Nephron progenitor cell (in vitro differentiated cells): ENCODE data around the gene APLP2.

Experiments used
- DNase-seq: peaks from one replicate; pipeline ENCODE4 v3.0.0; 2021
- H3K27ac Mint-ChIP-seq: 2 replicates; pipeline ENCODE4 v1.8.0; 2021; ENCODE audit warnings: mild to moderate bottlenecking, moderate library complexity, mixed read lengths
- H3K27me3 Mint-ChIP-seq: 2 replicates; pipeline ENCODE4 v1.8.0; 2021; ENCODE audit warnings: mild to moderate bottlenecking, low read depth, mixed read lengths; ENCODE audit not compliant: poor library complexity
- H3K36me3 Mint-ChIP-seq: 2 replicates; pipeline ENCODE4 v1.8.0; 2021; ENCODE audit warnings: low read depth, mixed read lengths
- H3K4me1 Mint-ChIP-seq: 2 replicates; pipeline ENCODE4 v1.8.0; 2021; ENCODE audit warnings: mixed read lengths
- H3K4me3 Mint-ChIP-seq: 2 replicates; pipeline ENCODE4 v1.8.0; 2021; ENCODE audit warnings: mild to moderate bottlenecking, moderate library complexity, mixed read lengths
- H3K9me3 Mint-ChIP-seq: 2 replicates; pipeline ENCODE4 v1.8.0; 2021; ENCODE audit warnings: mild to moderate bottlenecking, moderate library complexity, mixed read lengths
- CTCF ChIP-seq: fragments of 200-600 bp; sonication (generic); IDR thresholded peaks from 2 replicates; pipeline ENCODE4 v1.5.0; 2021; ENCODE audit warnings: antibody characterized with exemption

APLP2 gene

GRCh38 chr11:130094614-130095013 lies 24.9 kb downstream of the APLP2 start:
- no peak for DNase-seq
- peak overlapping the region; percentile 10 for H3K27ac Mint-ChIP-seq
- no peak for TF ChIP-seq CTCF
- peaks cover 15% of the 10 kb centered on the region for H3K4me1 Mint-ChIP-seq
- no peak overlapping the region for H3K4me3 Mint-ChIP-seq
- H3K36me3 Mint-ChIP-seq = peaks cover 47% of the 10 kb centered on the region
- peaks cover 20% of the 10 kb centered on the region for H3K9me3 Mint-ChIP-seq
- H3K27me3 Mint-ChIP-seq = no peaks in the 10 kb centered on the region

GRCh38 chr11:130095326-130095725 lies 25.6 kb downstream of the APLP2 start:
- Mint-ChIP-seq H3K4me1 (peaks cover 15% of the 10 kb centered on the region), H3K36me3 (peaks cover 49% of the 10 kb centered on the region), H3K27ac (peak overlapping the region; percentile 31), H3K9me3 (peaks cover 15% of the 10 kb centered on the region), H3K27me3 (no peaks in the 10 kb centered on the region), H3K4me3 (no peak overlapping the region)
- no peak for DNase-seq
- no peak for TF ChIP-seq CTCF

GRCh38 chr11:130096042-130096441 lies 26.3 kb downstream of the APLP2 start:
- no peak for DNase-seq
- TF ChIP-seq CTCF = no peak
- H3K27me3 Mint-ChIP-seq = no peaks in the 10 kb centered on the region
- H3K36me3 Mint-ChIP-seq = peaks cover 56% of the 10 kb centered on the region
- H3K4me1 Mint-ChIP-seq = peaks cover 15% of the 10 kb centered on the region
- H3K9me3 Mint-ChIP-seq = peaks cover 19% of the 10 kb centered on the region
- no peak overlapping the region for H3K4me3 Mint-ChIP-seq
- H3K27ac Mint-ChIP-seq = peak overlapping the region; percentile 5

- TF ChIP-seq CTCF = no peak
- H3K9me3 Mint-ChIP-seq = peaks cover 21% of the 10 kb centered on the region
These were observed 27.1 kb downstream of the APLP2 start for GRCh38 chr11:130096823-130097222.

GRCh38 chr11:130097285-130097684 lies 27.6 kb downstream of the APLP2 start:
- H3K9me3 Mint-ChIP-seq = peaks cover 21% of the 10 kb centered on the region
- DNase-seq = no peak
- no peak for TF ChIP-seq CTCF
- H3K27ac Mint-ChIP-seq = no peak overlapping the region
- no peak overlapping the region for H3K4me3 Mint-ChIP-seq
- H3K27me3 Mint-ChIP-seq = no peaks in the 10 kb centered on the region
- peaks cover 23% of the 10 kb centered on the region for H3K4me1 Mint-ChIP-seq
- H3K36me3 Mint-ChIP-seq = peaks cover 66% of the 10 kb centered on the region

More at GRCh38 chr11:130096823-130097222, 27.1 kb downstream of the APLP2 start:
- Mint-ChIP-seq H3K4me1 (peaks cover 19% of the 10 kb centered on the region), H3K27me3 (no peaks in the 10 kb centered on the region), H3K4me3 (no peak overlapping the region), H3K27ac (peak overlapping the region; percentile 39), H3K36me3 (peaks cover 64% of the 10 kb centered on the region)
- no peak for DNase-seq

GRCh38 chr11:130099356-130099755 lies 29.7 kb downstream of the APLP2 start:
- H3K27ac Mint-ChIP-seq = no peak overlapping the region
- no peak for TF ChIP-seq CTCF
- no peaks in the 10 kb centered on the region for H3K27me3 Mint-ChIP-seq
- H3K36me3 Mint-ChIP-seq = peaks cover 61% of the 10 kb centered on the region
- no peak overlapping the region for H3K4me3 Mint-ChIP-seq
- peaks cover 39% of the 10 kb centered on the region for H3K4me1 Mint-ChIP-seq
- DNase-seq = no peak
- H3K9me3 Mint-ChIP-seq = peaks cover 10% of the 10 kb centered on the region
